Measurements from ENCODE around the gene PHRF1.

The PHRF1 gene

GRCh38 chr11:598005-598680, 21.9 kb downstream of the PHRF1 start:
- DNase-seq: no peak

GRCh38 chr11:601573-602245, 25.4 kb downstream of the PHRF1 start:
- DNase-seq: no peak

GRCh38 chr11:603154-603553, 26.9 kb downstream of the PHRF1 start:
- no peak for DNase-seq

- DNase-seq: no peak
These were observed 29.2 kb downstream of the PHRF1 start for GRCh38 chr11:605286-606129.

GRCh38 chr11:606245-606644, 30.0 kb downstream of the PHRF1 start:
- DNase-seq: no peak

- no peak for DNase-seq
These were observed 30.9 kb downstream of the PHRF1 start for GRCh38 chr11:607020-607780.

- no peak for DNase-seq
These were observed 31.8 kb downstream of the PHRF1 start for GRCh38 chr11:607971-608659.

GRCh38 chr11:608791-609251, 32.6 kb downstream of the PHRF1 start:
- DNase-seq: no peak

GRCh38 chr11:609341-609811, 33.1 kb downstream of the PHRF1 start:
- no peak for DNase-seq

GRCh38 chr11:610146-610801, 34.0 kb downstream of the PHRF1 start:
- DNase-seq: no peak

GRCh38 chr11:611001-611996, 35.0 kb downstream of the PHRF1 start:
- no peak for DNase-seq

GRCh38 chr11:612201-612960, 36.1 kb downstream of the PHRF1 start:
- DNase-seq: no peak

GRCh38 chr11:612961-613300, 36.7 kb downstream of the PHRF1 start:
- DNase-seq: no peak

GRCh38 chr11:613369-613968, 37.2 kb downstream of the PHRF1 start:
- no peak for DNase-seq

GRCh38 chr11:614021-614622, 37.9 kb downstream of the PHRF1 start:
- DNase-seq: no peak

GRCh38 chr11:614623-615503, 38.6 kb downstream of the PHRF1 start:
- no peak for DNase-seq

- no peak for DNase-seq
These were observed 39.4 kb downstream of the PHRF1 start, which contains the start of gene IRF7 for GRCh38 chr11:615504-616319. IRF7 (minus strand) TSS chr11:615950; CDS start chr11:615364, 586 bp downstream.
